AG04450 (cell line): ENCODE measurements around the gene ZNF354C. TPM values are rescaled to one million over a fixed set of nuclear protein-coding genes. Genes with fewer than 3 reads are reported as not detected.
"Not testable (repeated sequence)": the region's sequence is repeated elsewhere in the genome, so short reads cannot be mapped to it uniquely, and the experiment has no call there.

ENCODE experiments used
- CTCF ChIA-PET: fragments of 300-600, 350-600 bp; formaldehyde crosslinking; extraction: SDS; loops from one replicate; lab custom pipeline; 2022; ENCODE audit warnings: antibody characterized with exemption, inconsistent platforms; lab: Charles Lee
- POLR2A ChIA-PET: fragments of 350-600 bp; formaldehyde crosslinking; extraction: SDS; loops from one replicate; lab custom pipeline; 2021; ENCODE audit warnings: antibody characterized with exemption, inconsistent platforms; lab: Yijun Ruan, JAX
- DNase-seq: peaks from one replicate; pipeline ENCODE4 v3.0.0-alpha.2; 2011; ENCODE audit warnings: low read depth, low spot score
- H3K27ac ChIP-seq: one replicate; pipeline ENCODE4 v1.5.1; 2012; ENCODE audit warnings: low read depth, low read length, control low read depth
- H3K27me3 ChIP-seq: one replicate; pipeline ENCODE4 v1.6.0; 2012; ENCODE audit warnings: low read length; ENCODE audit not compliant: control insufficient read depth, insufficient read depth
- H3K4me3 ChIP-seq: 2 replicates; pipeline ENCODE4 v1.5.1; 2011; ENCODE audit warnings: mild to moderate bottlenecking, low read depth, low read length, control low read depth
- H3K9me3 ChIP-seq: 2 replicates; pipeline ENCODE4 v1.5.1; 2012; ENCODE audit warnings: low read length; ENCODE audit not compliant: control insufficient read depth, insufficient read depth
- CTCF ChIP-seq: IDR thresholded peaks from 2 replicates; pipeline ENCODE4 v1.5.1; 2011; ENCODE audit warnings: low read depth, low read length, control low read depth, inconsistent platforms
- polyA plus RNA-seq: library from polyadenylated mRNA; depleted of rRNA; stranded (reverse); fragments of >200 nt; gene quantifications from 2 replicates; pipeline ENCODE4 v1.2.3, GENCODE V29; 2011

The ZNF354C gene
- polyA plus RNA-seq, 1 experiment: 5.1 TPM

DNA sequence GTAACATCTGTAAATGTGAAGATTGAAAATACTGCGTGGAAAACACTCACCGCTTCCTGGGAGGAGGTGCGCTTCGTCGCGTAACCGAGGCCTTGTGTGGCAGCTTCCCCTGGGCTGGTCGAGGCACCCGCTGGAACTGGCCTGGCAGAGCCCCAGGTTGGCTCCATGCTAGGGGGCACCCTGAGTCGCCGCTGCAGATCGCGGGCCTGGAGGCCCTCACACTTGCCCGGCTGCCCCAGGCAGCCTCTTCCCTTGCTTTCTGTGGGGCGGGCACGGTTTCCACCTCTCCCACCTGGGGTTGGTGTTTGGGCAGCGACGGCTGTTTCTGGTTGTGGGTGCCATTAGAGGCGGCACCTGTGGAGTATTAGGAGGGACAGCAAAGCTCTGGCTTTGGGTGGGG, 852 bp downstream of the ZNF354C start:
- DNase-seq: no peak
- peak overlapping the region; percentile 76 for H3K4me3 ChIP-seq
- ChIA-PET POLR2A (interaction anchor here (1.4 kb wide), 1 partner anchor 201 kb away, joined by 14 read pairs; the partner anchor contains the start of gene ZNF354B), CTCF (interaction anchor here (1.5 kb wide), 1 partner anchor 330 kb away, joined by 7 read pairs; the partner anchor contains the start of gene ZNF354A)
- H3K27me3 ChIP-seq: no peaks in the 10 kb centered on the region
- H3K9me3 ChIP-seq: peaks cover 52% of the 10 kb centered on the region
- no peak for TF ChIP-seq CTCF
- H3K27ac ChIP-seq: no peak overlapping the region

- peaks cover 74% of the 10 kb centered on the region for H3K9me3 ChIP-seq
- ChIA-PET CTCF (no interaction called here), POLR2A (no interaction called here)
- no peak overlapping the region for H3K27ac ChIP-seq
- no peak for TF ChIP-seq CTCF
- no peaks in the 10 kb centered on the region for H3K27me3 ChIP-seq
- no peak for DNase-seq
- no peak overlapping the region for H3K4me3 ChIP-seq
These were observed 5.5 kb downstream of the ZNF354C start for GRCh38 chr5:179065703-179066102.

DNA sequence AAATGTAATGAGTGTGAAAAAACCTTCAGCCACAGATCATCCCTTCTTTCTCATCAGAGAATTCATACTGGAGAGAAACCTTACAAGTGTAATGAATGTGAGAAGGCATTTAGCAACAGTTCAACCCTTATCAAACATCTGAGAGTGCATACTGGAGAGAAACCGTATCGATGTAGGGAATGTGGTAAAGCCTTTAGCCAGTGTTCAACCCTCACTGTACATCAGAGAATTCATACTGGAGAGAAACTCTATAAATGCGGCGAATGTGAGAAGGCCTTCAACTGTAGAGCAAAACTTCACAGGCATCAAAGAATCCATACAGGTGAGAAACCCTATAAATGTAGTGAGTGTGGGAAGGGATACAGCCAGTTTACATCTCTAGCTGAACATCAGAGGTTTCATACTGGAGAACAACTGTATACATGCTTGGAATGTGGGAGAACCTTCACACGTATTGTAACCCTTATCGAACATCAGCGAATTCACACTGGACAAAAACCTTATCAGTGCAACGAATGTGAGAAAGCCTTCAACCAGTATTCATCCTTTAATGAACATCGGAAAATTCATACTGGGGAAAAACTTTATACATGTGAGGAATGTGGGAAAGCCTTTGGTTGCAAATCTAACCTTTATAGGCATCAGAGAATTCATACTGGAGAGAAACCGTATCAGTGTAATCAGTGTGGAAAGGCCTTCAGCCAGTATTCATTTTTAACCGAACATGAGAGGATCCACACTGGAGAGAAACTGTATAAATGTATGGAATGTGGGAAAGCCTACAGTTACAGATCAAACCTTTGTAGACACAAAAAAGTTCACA, 19.2 kb downstream of the ZNF354C start:
- no peaks in the 10 kb centered on the region for H3K27me3 ChIP-seq
- POLR2A ChIA-PET: no interaction called here
- no peak overlapping the region for H3K4me3 ChIP-seq
- no peak for TF ChIP-seq CTCF
- no peak overlapping the region for H3K27ac ChIP-seq
- peaks cover 44% of the 10 kb centered on the region for H3K9me3 ChIP-seq
- DNase-seq: no peak
- CTCF ChIA-PET: no interaction called here

DNA sequence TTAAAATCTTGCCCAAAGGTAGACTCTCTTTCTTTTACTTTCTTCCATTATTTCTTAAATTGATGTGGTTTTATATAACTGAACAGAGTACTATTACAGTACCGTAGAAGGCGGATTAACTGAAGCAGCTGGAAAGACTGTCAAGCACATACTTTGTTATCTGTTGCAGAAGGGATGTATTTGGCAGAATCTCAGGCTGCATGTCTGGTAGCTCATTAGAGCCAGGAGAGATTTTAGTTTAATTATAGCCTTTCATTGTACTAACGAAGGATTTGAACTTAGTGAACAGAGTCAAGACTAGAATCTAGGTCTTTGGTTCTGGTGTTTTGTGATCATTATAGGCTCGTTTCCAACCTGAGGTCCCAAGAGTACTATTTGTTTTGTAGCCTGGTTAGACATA, 20.6 kb downstream of the ZNF354C start:
- Histone ChIP-seq H3K9me3 (peaks cover 46% of the 10 kb centered on the region), H3K4me3 (no peak overlapping the region), H3K27me3 (no peaks in the 10 kb centered on the region), H3K27ac (no peak overlapping the region)
- DNase-seq: no peak
- ChIA-PET CTCF (interaction anchor here (0.7 to 0.9 kb wide), 2 partner anchors 28 to 87 kb away, joined by 4 to 6 read pairs; no protein-coding TSS in a partner anchor), POLR2A (no interaction called here)
- no peak for TF ChIP-seq CTCF

- Histone ChIP-seq H3K9me3 (peaks cover 25% of the 10 kb centered on the region), H3K27me3 (no peaks in the 10 kb centered on the region), H3K27ac (no peak overlapping the region), H3K4me3 (no peak overlapping the region)
- TF ChIP-seq CTCF: no peak
- no peak for DNase-seq
- ChIA-PET CTCF (interaction anchor here (0.5 kb wide), 1 partner anchor 123 kb away, joined by 6 read pairs; no protein-coding TSS in a partner anchor), POLR2A (no interaction called here)
These were observed 29.3 kb downstream of the ZNF354C start for GRCh38 chr5:179089502-179089901.

DNA sequence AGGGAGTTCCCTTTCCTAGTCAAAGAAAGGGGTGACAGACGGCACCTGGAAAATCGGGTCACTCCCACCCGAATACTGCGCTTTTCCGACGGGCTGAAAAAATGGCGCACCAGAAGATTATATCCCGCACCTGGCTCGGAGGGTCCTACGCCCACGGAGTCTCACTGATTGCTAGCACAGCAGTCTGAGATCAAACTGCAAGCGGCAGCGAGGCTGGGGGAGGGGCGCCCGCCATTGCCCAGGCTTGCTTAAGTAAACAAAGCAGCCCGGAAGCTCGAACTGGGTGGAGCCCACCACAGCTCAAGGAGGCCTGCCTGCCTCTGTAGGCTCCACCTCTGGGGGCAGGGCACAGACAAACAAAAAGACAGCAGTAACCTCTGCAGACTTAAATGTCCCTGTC, 41.1 kb downstream of the ZNF354C start:
- H3K27me3 ChIP-seq, H3K4me3 ChIP-seq, DNase-seq, POLR2A ChIA-PET, H3K27ac ChIP-seq, CTCF ChIA-PET: not testable (repeated sequence)
- peaks cover 28% of the 10 kb centered on the region for H3K9me3 ChIP-seq
